ENCODE data around the gene MB21D2. TPM values are rescaled to one million over a fixed set of nuclear protein-coding genes. Genes with fewer than 3 reads are reported as not detected.

The MB21D2 gene
- total and polyA plus RNA-seq, 3 experiments from 2014 or later: 0.17 to 1.1 (median 1.1) TPM

DNA sequence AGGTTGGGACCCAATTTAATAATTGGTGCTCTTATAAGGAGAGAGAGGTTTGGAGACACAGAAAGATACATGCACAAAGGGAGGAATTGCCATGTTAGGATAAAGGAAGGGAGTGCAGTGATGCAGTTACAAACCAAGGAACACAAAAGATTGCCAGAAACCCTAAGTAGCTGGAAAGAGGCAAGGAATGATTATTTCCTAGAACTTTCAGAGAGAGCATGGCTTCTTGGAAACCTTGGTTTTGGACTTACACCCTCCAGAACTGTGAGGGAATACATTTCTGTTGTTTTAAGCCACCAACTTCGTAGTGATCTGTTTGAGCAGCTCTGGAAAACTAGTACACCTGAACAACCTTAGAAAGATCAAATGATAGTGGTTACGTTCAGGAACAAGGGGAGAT, 25.0 kb upstream of the MB21D2 start:
- no peaks in the 10 kb centered on the region for H3K4me1 Mint-ChIP-seq
- CTCF ChIA-PET: no interaction called here

DNA sequence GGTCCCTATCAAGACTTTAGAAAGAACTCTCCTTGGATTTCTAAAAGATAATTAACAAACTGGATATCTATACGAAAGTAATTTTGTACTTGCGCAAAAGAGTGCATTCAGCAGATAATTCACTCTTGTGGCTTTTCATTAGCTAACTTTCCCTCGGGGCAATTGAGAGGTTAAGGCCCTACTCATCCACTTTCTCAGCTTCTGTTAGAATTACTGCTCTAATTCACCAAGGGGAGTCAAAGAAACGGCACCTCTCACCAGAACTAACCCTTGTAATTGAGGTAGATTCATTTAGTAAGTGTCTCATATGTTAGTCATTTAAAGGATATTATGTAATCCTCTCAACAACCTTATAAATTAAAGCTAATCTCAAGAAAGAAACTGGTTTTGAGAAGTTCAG, 22.5 kb upstream of the MB21D2 start:
- no peaks in the 10 kb centered on the region for H3K4me1 ChIP-seq (ENCODE audit: insufficient read depth, low read length)
- Mint-ChIP-seq H3K4me3 (no peak overlapping the region), H3K9me3 (peaks cover 0 to 6% (median 2%) of the 10 kb centered on the region in 5 donors), H3K36me3 (no peaks in the 10 kb centered on the region), H3K4me1 (no peaks in the 10 kb centered on the region), H3K27ac (no peak overlapping the region), H3K27me3 (no peaks in the 10 kb centered on the region)
- POLR2A ChIA-PET: no interaction called here
- H3K36me3 ChIP-seq (ENCODE audit: insufficient read depth, low read length): no peaks in the 10 kb centered on the region
- no peak overlapping the region for H3K27ac ChIP-seq (ENCODE audit: low read depth, low read length)
- H3K4me3 ChIP-seq (ENCODE audit: low read length): no peak overlapping the region
- no peaks in the 10 kb centered on the region for H3K27me3 ChIP-seq (ENCODE audit: insufficient read depth, low read length, poor library complexity, severe bottlenecking)
- DNase-seq: no peak
- H3K9me3 ChIP-seq (ENCODE audit: low read length): no peaks in the 10 kb centered on the region
- CTCF ChIA-PET: no interaction called here

More for the DNA sequence above, 25.0 kb upstream of the MB21D2 start:
- no peaks in the 10 kb centered on the region for H3K27me3 ChIP-seq (ENCODE audit: insufficient read depth, low read length, poor library complexity, severe bottlenecking)
- no peak overlapping the region for H3K27ac Mint-ChIP-seq
- no peaks in the 10 kb centered on the region for H3K27me3 Mint-ChIP-seq
- H3K4me3 Mint-ChIP-seq: no peak overlapping the region
- DNase-seq: no peak
- H3K9me3 Mint-ChIP-seq: peaks cover 0 to 6% (median 3%) of the 10 kb centered on the region in 5 donors
- H3K4me1 ChIP-seq (ENCODE audit: insufficient read depth, low read length): no peaks in the 10 kb centered on the region
- no peaks in the 10 kb centered on the region for H3K36me3 Mint-ChIP-seq
- H3K4me3 ChIP-seq (ENCODE audit: low read length): no peak overlapping the region
- POLR2A ChIA-PET: no interaction called here
- H3K27ac ChIP-seq (ENCODE audit: low read depth, low read length): no peak overlapping the region
- H3K9me3 ChIP-seq (ENCODE audit: low read length): no peaks in the 10 kb centered on the region
- H3K36me3 ChIP-seq (ENCODE audit: insufficient read depth, low read length): no peaks in the 10 kb centered on the region

DNA sequence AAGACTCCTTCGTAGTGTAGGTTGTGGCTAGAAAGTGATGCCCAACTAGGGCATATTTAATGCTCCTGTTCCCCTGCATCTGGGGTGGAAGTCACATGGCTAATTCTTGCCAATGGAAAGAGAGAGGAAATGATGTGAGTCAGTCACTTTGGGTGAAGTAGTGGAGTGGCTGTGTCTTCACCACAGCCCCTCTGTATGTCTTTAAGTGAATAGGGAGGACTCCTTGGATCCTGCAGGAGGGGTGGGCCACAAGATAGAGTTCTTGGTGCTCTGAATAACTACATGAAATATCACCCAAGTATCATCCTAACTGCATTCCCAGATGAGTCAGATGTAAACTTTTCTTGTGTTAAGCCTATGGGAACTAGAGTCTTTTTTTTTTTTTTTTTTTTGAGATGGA, 17.8 kb upstream of the MB21D2 start:
- CTCF ChIA-PET: no interaction called here

DNA sequence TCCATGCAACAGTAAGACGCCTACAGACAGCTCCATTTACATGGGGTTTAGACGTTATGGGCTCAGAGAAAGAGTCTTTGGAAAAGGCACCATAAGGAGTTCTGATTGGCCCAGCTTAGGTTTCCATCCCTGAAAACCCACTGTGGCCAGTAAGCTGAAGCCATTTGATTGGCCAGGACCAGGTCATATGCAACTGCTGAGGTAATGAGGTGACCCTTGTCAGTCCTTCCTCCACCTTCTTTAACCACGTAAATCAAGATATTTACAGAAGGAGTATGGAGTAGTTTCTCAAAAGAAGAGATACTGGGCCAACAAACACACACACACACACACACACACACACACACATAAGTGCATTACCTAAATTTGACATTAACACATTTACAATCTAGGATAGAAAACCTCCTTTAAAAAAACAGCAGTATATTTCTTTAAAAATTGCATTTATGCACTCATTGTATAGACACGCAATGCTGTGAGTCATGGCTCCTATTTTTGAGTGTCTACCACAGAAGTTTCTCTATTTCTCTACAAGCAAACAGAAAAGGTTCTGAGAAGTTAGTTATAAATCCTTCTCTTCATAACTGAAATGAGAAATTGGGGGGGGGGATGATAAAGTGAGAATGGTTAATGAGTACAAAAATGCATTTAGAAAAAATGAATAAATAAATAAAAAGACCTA, 16.3 kb upstream of the MB21D2 start:
- Mint-ChIP-seq H3K4me1 (no peaks in the 10 kb centered on the region), H3K36me3 (no peaks in the 10 kb centered on the region), H3K4me3 (no peak overlapping the region), H3K27ac (no peak overlapping the region), H3K27me3 (no peaks in the 10 kb centered on the region), H3K9me3 (peaks cover 0 to 6% (median 1%) of the 10 kb centered on the region in 5 donors)
- Histone ChIP-seq H3K4me1 (ENCODE audit: insufficient read depth, low read length) (no peaks in the 10 kb centered on the region), H3K4me3 (ENCODE audit: low read length) (no peak overlapping the region), H3K9me3 (ENCODE audit: low read length) (no peaks in the 10 kb centered on the region), H3K36me3 (ENCODE audit: insufficient read depth, low read length) (no peaks in the 10 kb centered on the region), H3K27me3 (ENCODE audit: insufficient read depth, low read length, poor library complexity, severe bottlenecking) (no peaks in the 10 kb centered on the region), H3K27ac (ENCODE audit: low read depth, low read length) (no peak overlapping the region)
- no peak for DNase-seq
- CTCF ChIA-PET: no interaction called here
- POLR2A ChIA-PET: no interaction called here

More for the DNA sequence above, 17.8 kb upstream of the MB21D2 start:
- H3K9me3 ChIP-seq (ENCODE audit: low read length): no peaks in the 10 kb centered on the region
- no peak overlapping the region for H3K4me3 Mint-ChIP-seq
- H3K27me3 ChIP-seq (ENCODE audit: insufficient read depth, low read length, poor library complexity, severe bottlenecking): no peaks in the 10 kb centered on the region
- no peak for DNase-seq
- H3K27me3 Mint-ChIP-seq: no peaks in the 10 kb centered on the region
- no peaks in the 10 kb centered on the region for H3K4me1 Mint-ChIP-seq
- H3K4me1 ChIP-seq (ENCODE audit: insufficient read depth, low read length): no peaks in the 10 kb centered on the region
- no peaks in the 10 kb centered on the region for H3K36me3 Mint-ChIP-seq
- H3K4me3 ChIP-seq (ENCODE audit: low read length): no peak overlapping the region
- no peak overlapping the region for H3K27ac ChIP-seq (ENCODE audit: low read depth, low read length)
- POLR2A ChIA-PET: no interaction called here
- H3K36me3 ChIP-seq (ENCODE audit: insufficient read depth, low read length): no peaks in the 10 kb centered on the region
- no peak overlapping the region for H3K27ac Mint-ChIP-seq
- peaks cover 0 to 6% (median 1%) of the 10 kb centered on the region in 5 donors for H3K9me3 Mint-ChIP-seq

DNA sequence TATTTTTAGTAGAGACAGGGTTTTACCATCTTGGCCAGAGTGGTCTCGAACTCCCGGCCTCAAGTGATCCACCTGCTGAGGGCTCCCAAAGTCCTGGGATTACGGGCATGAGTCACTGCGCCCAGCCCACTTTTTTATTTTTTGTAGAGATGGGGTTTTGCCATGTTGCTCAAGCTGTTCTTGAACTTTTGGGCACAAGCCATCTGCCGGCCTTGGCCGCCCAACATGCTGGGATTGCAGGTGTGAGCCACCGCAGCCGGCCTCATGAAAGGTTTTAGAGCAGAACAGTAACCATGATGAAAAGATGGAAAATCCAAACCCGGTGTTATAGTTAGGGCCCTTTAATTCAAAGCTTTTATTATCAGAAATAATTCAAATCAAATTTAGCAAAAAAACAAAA, 15.6 kb upstream of the MB21D2 start:
- H3K4me1 ChIP-seq (ENCODE audit: insufficient read depth, low read length): no peaks in the 10 kb centered on the region
- no peaks in the 10 kb centered on the region for H3K9me3 ChIP-seq (ENCODE audit: low read length)
- H3K27ac ChIP-seq (ENCODE audit: low read depth, low read length): no peak overlapping the region
- no peaks in the 10 kb centered on the region for H3K36me3 Mint-ChIP-seq
- no peaks in the 10 kb centered on the region for H3K36me3 ChIP-seq (ENCODE audit: insufficient read depth, low read length)
- H3K9me3 Mint-ChIP-seq: peaks cover 0 to 6% (median 0%) of the 10 kb centered on the region in 5 donors
- H3K27me3 Mint-ChIP-seq: no peaks in the 10 kb centered on the region
- H3K27ac Mint-ChIP-seq: no peak overlapping the region
- no peak for DNase-seq
- H3K4me3 Mint-ChIP-seq: no peak overlapping the region
- H3K4me1 Mint-ChIP-seq: no peaks in the 10 kb centered on the region
- POLR2A ChIA-PET: no interaction called here
- no peaks in the 10 kb centered on the region for H3K27me3 ChIP-seq (ENCODE audit: insufficient read depth, low read length, poor library complexity, severe bottlenecking)
- CTCF ChIA-PET: no interaction called here
- H3K4me3 ChIP-seq (ENCODE audit: low read length): no peak overlapping the region

DNA sequence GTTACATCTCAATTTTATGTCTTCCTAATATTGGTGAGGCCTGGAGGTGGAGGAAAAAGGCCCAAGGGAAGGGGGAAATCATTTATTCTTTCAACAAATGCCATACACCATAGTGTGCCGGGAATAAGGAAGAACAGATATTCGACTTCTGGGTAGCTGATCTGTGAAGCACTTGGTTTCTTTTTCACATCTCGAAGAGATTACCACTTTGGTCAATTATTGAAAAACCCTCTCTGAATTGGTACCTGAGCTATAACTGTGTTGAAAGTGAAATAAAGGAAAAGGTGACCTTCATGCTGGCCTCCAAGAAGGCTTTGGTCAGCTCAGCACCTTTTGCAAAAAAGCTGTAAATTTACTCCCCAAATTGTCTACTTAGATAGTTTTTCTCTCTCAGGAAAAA, 14.2 kb upstream of the MB21D2 start:
- H3K9me3 Mint-ChIP-seq: peaks cover 0 to 5% (median 0%) of the 10 kb centered on the region in 5 donors
- CTCF ChIA-PET: no interaction called here
- H3K4me1 ChIP-seq (ENCODE audit: insufficient read depth, low read length): no peaks in the 10 kb centered on the region

DNA sequence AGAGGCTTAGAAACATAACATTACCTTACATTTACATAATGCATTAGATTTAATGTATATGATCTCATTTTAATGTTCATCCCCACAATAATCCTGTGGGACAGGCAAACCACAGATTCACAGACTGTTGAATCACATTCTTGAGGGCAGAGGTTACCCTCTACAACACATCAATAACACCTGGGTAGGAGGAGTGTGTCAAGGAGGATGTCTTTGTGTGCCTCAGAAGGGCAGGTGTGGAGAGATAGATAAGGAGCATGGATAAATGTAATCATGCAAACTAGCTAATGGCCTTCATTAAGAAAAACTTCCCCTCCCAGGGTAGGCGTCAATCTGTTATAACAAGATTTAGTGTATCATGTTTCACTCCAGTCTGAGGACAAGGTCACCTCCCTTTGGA, 12.9 kb upstream of the MB21D2 start:
- Histone ChIP-seq H3K27me3 (ENCODE audit: insufficient read depth, low read length, poor library complexity, severe bottlenecking) (no peaks in the 10 kb centered on the region), H3K4me3 (ENCODE audit: low read length) (no peak overlapping the region), H3K27ac (ENCODE audit: low read depth, low read length) (no peak overlapping the region), H3K36me3 (ENCODE audit: insufficient read depth, low read length) (no peaks in the 10 kb centered on the region), H3K9me3 (ENCODE audit: low read length) (no peaks in the 10 kb centered on the region), H3K4me1 (ENCODE audit: insufficient read depth, low read length) (no peaks in the 10 kb centered on the region)
- ChIA-PET CTCF (no interaction called here), POLR2A (no interaction called here)
- Mint-ChIP-seq H3K4me1 (no peaks in the 10 kb centered on the region), H3K27ac (no peak overlapping the region), H3K27me3 (no peaks in the 10 kb centered on the region), H3K36me3 (peaks cover 0 to 2% (median 0%) of the 10 kb centered on the region in 3 donors), H3K4me3 (no peak overlapping the region), H3K9me3 (peaks cover 0 to 5% (median 0%) of the 10 kb centered on the region in 5 donors)
- no peak for DNase-seq

More for the DNA sequence above, 14.2 kb upstream of the MB21D2 start:
- Mint-ChIP-seq H3K27me3 (no peaks in the 10 kb centered on the region), H3K36me3 (peaks cover 0 to 2% (median 0%) of the 10 kb centered on the region in 3 donors), H3K27ac (no peak overlapping the region), H3K4me3 (no peak overlapping the region), H3K4me1 (no peaks in the 10 kb centered on the region)
- H3K27me3 ChIP-seq (ENCODE audit: insufficient read depth, low read length, poor library complexity, severe bottlenecking): no peaks in the 10 kb centered on the region
- DNase-seq: no peak
- POLR2A ChIA-PET: no interaction called here
- H3K9me3 ChIP-seq (ENCODE audit: low read length): no peaks in the 10 kb centered on the region
- no peak overlapping the region for H3K27ac ChIP-seq (ENCODE audit: low read depth, low read length)
- H3K36me3 ChIP-seq (ENCODE audit: insufficient read depth, low read length): no peaks in the 10 kb centered on the region
- H3K4me3 ChIP-seq (ENCODE audit: low read length): no peak overlapping the region

DNA sequence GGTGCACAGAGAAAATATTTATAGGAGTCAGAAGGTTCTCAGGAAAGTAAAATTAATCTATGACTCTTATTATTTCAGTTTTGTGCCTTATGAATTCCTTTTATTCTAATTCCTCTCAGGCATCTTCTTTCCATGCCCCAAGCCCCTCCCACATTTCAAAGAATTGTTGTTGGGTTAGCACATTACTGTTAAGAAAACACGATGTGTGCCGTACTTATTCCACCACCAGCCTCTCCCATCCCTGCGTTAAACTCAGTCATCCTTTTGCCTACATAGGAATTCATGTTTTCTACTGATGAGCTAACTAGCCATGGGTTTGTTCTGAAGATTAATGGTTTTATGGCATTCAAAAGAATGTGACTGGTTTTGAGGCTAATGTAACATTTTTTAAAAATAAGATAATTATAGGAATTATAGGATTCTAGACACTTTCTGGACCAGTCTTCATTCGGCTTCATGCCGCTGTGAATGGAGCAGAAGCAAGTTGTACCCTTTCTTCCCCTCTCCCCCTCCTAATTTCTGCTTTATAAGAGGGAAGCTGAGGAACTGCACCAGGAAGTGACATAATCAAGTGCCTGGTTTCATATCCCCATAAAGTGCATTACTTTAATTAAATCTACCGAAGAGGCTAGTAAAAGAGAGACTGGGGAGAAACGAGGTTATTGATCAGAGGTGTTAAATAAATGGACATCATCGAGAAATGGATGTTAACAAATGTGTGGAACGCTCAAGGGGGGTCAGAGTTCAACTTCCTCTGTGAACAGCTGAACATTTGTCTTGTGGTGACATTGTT, 12.3 kb upstream of the MB21D2 start:
- Mint-ChIP-seq H3K27ac (no peak overlapping the region), H3K27me3 (no peaks in the 10 kb centered on the region), H3K4me3 (no peak overlapping the region), H3K36me3 (peaks cover 0 to 2% (median 0%) of the 10 kb centered on the region in 3 donors), H3K9me3 (peaks cover 0 to 4% (median 0%) of the 10 kb centered on the region in 5 donors), H3K4me1 (no peaks in the 10 kb centered on the region)
- H3K9me3 ChIP-seq (ENCODE audit: low read length): no peaks in the 10 kb centered on the region
- DNase-seq: no peak
- H3K4me3 ChIP-seq (ENCODE audit: low read length): no peak overlapping the region
- H3K27ac ChIP-seq (ENCODE audit: low read depth, low read length): no peak overlapping the region
- CTCF ChIA-PET: no interaction called here
- H3K36me3 ChIP-seq (ENCODE audit: insufficient read depth, low read length): no peaks in the 10 kb centered on the region
- H3K4me1 ChIP-seq (ENCODE audit: insufficient read depth, low read length): no peaks in the 10 kb centered on the region
- H3K27me3 ChIP-seq (ENCODE audit: insufficient read depth, low read length, poor library complexity, severe bottlenecking): no peaks in the 10 kb centered on the region
- POLR2A ChIA-PET: no interaction called here

Measured in CD8-positive, alpha-beta memory T cell (primary cell).